Stimulated activated CD8-positive, alpha-beta memory T cell treated with anti-CD3 and anti-CD28 coated beads, Interleukin-15, amount 100 ng/mL, for 4 hours (primary cell): ENCODE measurements around the gene ADAMTS2.

Experiments
- DNase-seq, 2 donors: peaks; one replicate each; pipeline ENCODE4 v3.0.0-alpha.2; 2020; ENCODE audit warnings: low read depth in 2 of 2

ADAMTS2 gene

GRCh38 chr5:179371681-179372680, 26.7 kb upstream of the ADAMTS2 start:
- no peak for DNase-seq

- no peak for DNase-seq
These were observed 25.9 kb upstream of the ADAMTS2 start for GRCh38 chr5:179371121-179371510.

- DNase-seq = no peak
These were observed 25.3 kb upstream of the ADAMTS2 start for GRCh38 chr5:179370490-179371120.

- DNase-seq = no peak
These were observed 24.2 kb upstream of the ADAMTS2 start for GRCh38 chr5:179369530-179369884.

- DNase-seq = no peak
These were observed 23.7 kb upstream of the ADAMTS2 start for GRCh38 chr5:179368806-179369529.

GRCh38 chr5:179368126-179368805, 23.0 kb upstream of the ADAMTS2 start:
- DNase-seq = no peak

GRCh38 chr5:179367491-179367890, 22.2 kb upstream of the ADAMTS2 start:
- no peak for DNase-seq

- no peak for DNase-seq
These were observed 17.1 kb upstream of the ADAMTS2 start for GRCh38 chr5:179362355-179362754.

GRCh38 chr5:179361037-179361603, 15.9 kb upstream of the ADAMTS2 start:
- no peak for DNase-seq

GRCh38 chr5:179357031-179357430, 11.8 kb upstream of the ADAMTS2 start:
- no peak for DNase-seq

- no peak for DNase-seq
These were observed 11.0 kb upstream of the ADAMTS2 start for GRCh38 chr5:179355976-179356974.

GRCh38 chr5:179354305-179354882, 9.1 kb upstream of the ADAMTS2 start:
- DNase-seq = no peak

GRCh38 chr5:179348843-179349242, 3.6 kb upstream of the ADAMTS2 start:
- DNase-seq = no peak

GRCh38 chr5:179348011-179348530, 2.8 kb upstream of the ADAMTS2 start:
- DNase-seq = no peak

GRCh38 chr5:179347581-179347980, 2.3 kb upstream of the ADAMTS2 start:
- no peak for DNase-seq

GRCh38 chr5:179346875-179347274, 1.6 kb upstream of the ADAMTS2 start:
- no peak for DNase-seq

GRCh38 chr5:179346401-179346800, 1.1 kb upstream of the ADAMTS2 start:
- DNase-seq = no peak

GRCh38 chr5:179345183-179345432, 153 bp downstream of the ADAMTS2 start:
- DNase-seq = no peak

GRCh38 chr5:179344431-179345182, 654 bp downstream of the ADAMTS2 start:
- DNase-seq = no peak
